HepG2 (cell line): ENCODE measurements around the gene H19. TPM values are rescaled to one million over a fixed set of nuclear protein-coding genes. Genes with fewer than 3 reads are reported as not detected.
A peak's percentile ranks its signal among the peaks of the same experiment; 100 is the strongest.

Source experiments
- CBX5 ChIP-seq: sonication (generic); formaldehyde crosslinking; IDR thresholded peaks from 2 replicates; pipeline ENCODE4 v1.4.0; 2020; ENCODE audit warnings: missing genetic modification reagents, borderline replicate concordance
- FOXP1 ChIP-seq, 2 experiments: fragments of 450-650 bp in 1 of 2; IDR thresholded peaks; 2 replicates each; pipeline ENCODE4 v1.6.1; 2017 to 2018; ENCODE audit warnings: antibody characterized with exemption in 1 of 2
- GPBP1L1 ChIP-seq: sonication (generic); formaldehyde crosslinking; IDR thresholded peaks from 2 replicates; pipeline ENCODE4 v1.5.0; 2020; ENCODE audit warnings: mild to moderate bottlenecking, missing genetic modification reagents
- GTF3A ChIP-seq: sonication (generic); formaldehyde crosslinking; conservative IDR thresholded peaks from 2 replicates; pipeline ENCODE4 v1.4.0; 2020; ENCODE audit warnings: mild to moderate bottlenecking, missing genetic modification reagents
- MAX ChIP-seq: IDR thresholded peaks from 2 replicates; pipeline ENCODE4 v1.6.1; 2012; ENCODE audit warnings: inconsistent platforms
- PRDM15 ChIP-seq: sonication (generic); formaldehyde crosslinking; IDR thresholded peaks from 2 replicates; pipeline ENCODE4 v1.4.0; 2020; ENCODE audit warnings: missing genetic modification reagents
- REL ChIP-seq: sonication (generic); formaldehyde crosslinking; conservative IDR thresholded peaks from 2 replicates; pipeline ENCODE4 v1.8.0; 2022; ENCODE audit warnings: mild to moderate bottlenecking, missing genetic modification reagents, moderate library complexity
- SSRP1 ChIP-seq: IDR thresholded peaks from 2 replicates; pipeline ENCODE4 v1.6.1; 2016; ENCODE audit warnings: control low read depth
- ZBED4 ChIP-seq: sonication (generic); formaldehyde crosslinking; IDR thresholded peaks from 2 replicates; pipeline ENCODE4 v1.4.0; 2020; ENCODE audit warnings: missing genetic modification reagents, borderline replicate concordance
- ZHX1 ChIP-seq: sonication (generic); formaldehyde crosslinking; IDR thresholded peaks from 2 replicates; pipeline ENCODE4 v1.8.1; 2022; ENCODE audit warnings: low read depth, mild to moderate bottlenecking, missing genetic modification reagents
- ZNF468 ChIP-seq: sonication (generic); formaldehyde crosslinking; IDR thresholded peaks from 2 replicates; pipeline ENCODE4 v1.8.0; 2022; ENCODE audit warnings: mild to moderate bottlenecking, moderate library complexity, missing genetic modification reagents
- ZNF660 ChIP-seq: sonication (generic); formaldehyde crosslinking; IDR thresholded peaks from 2 replicates; pipeline ENCODE4 v1.5.1; 2020; ENCODE audit warnings: mild to moderate bottlenecking, low read depth, missing genetic modification reagents, borderline replicate concordance
- ZUFSP ChIP-seq: sonication (generic); formaldehyde crosslinking; IDR thresholded peaks from 2 replicates; pipeline ENCODE4 v1.9.0; 2021; ENCODE audit warnings: missing genetic modification reagents, mild to moderate bottlenecking, borderline replicate concordance
- polyA plus RNA-seq, 8 experiments: library from polyadenylated mRNA; depleted of rRNA in 3 of 8; stranded (reverse) in 7 of 8; unstranded in 1 of 8; fragments of >200 nt; fragmentation: Illumina TruSeq in 4 of 8; extraction: Trizol in 4 of 8; gene quantifications; 2 replicates each; pipeline versions ENCODE4 v1.2.1 to v1.2.3, GENCODE V29; 2011 to 2016; ENCODE audit warnings: low read depth in 4 of 8, missing spikeins in 1 of 8, mixed read lengths in 1 of 8; ENCODE audit not compliant: insufficient read depth in 1 of 8
- total RNA-seq, 5 experiments: library from RNA; depleted of rRNA; stranded (reverse); fragments of >200 nt; fragmentation: Illumina TruSeq; extraction: Trizol; gene quantifications; 2 replicates each; pipeline ENCODE4 v1.2.3, GENCODE V29; 2016; ENCODE audit warnings: low read depth in 1 of 5

H19 gene
- total and polyA plus RNA-seq, 2 of the 13 experiments (the other 11 are each of a cell fraction or from before 2014, with no cell fraction given): 1.2 to 2.4 TPM

- peak; percentile 34; the same call in 1 of the 2 replicates for TF ChIP-seq ZBED4
- TF ChIP-seq GTF3A (CRISPR knock-in tag): no peak
- TF ChIP-seq FOXP1 (IDR thresholded peaks at IDR 0.05): no peak
- peak; percentile 33; the same call in 1 of the 2 replicates for TF ChIP-seq FOXP1 (CRISPR knock-in tag; IDR thresholded peaks at IDR 0.05)
- no peak for TF ChIP-seq SSRP1 (CRISPR knock-in tag)
- no peak for TF ChIP-seq GPBP1L1 (CRISPR knock-in tag)
- TF ChIP-seq ZNF660 (CRISPR knock-in tag): no peak
- TF ChIP-seq CBX5 (CRISPR knock-in tag): no peak
- TF ChIP-seq ZNF468: no peak
- no peak for TF ChIP-seq ZUFSP (CRISPR knock-in tag)
- no peak for TF ChIP-seq MAX
- TF ChIP-seq ZHX1: no peak
- TF ChIP-seq REL (CRISPR knock-in tag): no peak
- TF ChIP-seq PRDM15 (CRISPR knock-in tag): peak; percentile 85
Observed at GRCh38 chr11:1988667-1989317, 8.8 kb downstream of the H19 start (continued).
